T-cell (primary cell): ENCODE measurements around the gene LHX6. TPM values are rescaled to one million over a fixed set of nuclear protein-coding genes. Genes with fewer than 3 reads are reported as not detected.

Experiments
- ATAC-seq, 4 experiments: fragments of 200-7000 bp in 3 of 4; fragments of 150-1000 bp in 1 of 4; cut with Tn5 transposase; replicated peaks in 1 of 4; 1 replicate in 3 of 4; 2 replicates in 1 of 4; pipeline ENCODE4 v1.10.0; 2021; ENCODE audit warnings: moderate library complexity in 3 of 4, mild to moderate bottlenecking in 2 of 4, moderate number of reproducible peaks in 1 of 4
- CTCF ChIA-PET, 2 donors: fragments of 300-600 bp; sonication (Branson Sonifier 250); formaldehyde crosslinking; loops; one replicate each; lab custom pipeline; 2022; ENCODE audit warnings: antibody characterized with exemption in 2 of 2; lab: Charles Lee
- POLR2A ChIA-PET, 2 donors: fragments of 300-600 bp; sonication (Branson Sonifier 250); formaldehyde crosslinking; loops; one replicate each; lab custom pipeline; 2022; ENCODE audit warnings: antibody characterized with exemption in 2 of 2; lab: Charles Lee
- DNase-seq, 35 experiments: peaks; one replicate each; pipeline versions ENCODE4 v3.0.0 to v3.0.0-alpha.2; 2013 to 2023
- H3K27ac ChIP-seq: one replicate; pipeline ENCODE4 v1.5.1; 2013; ENCODE audit warnings: low read length
- H3K27me3 ChIP-seq, 2 experiments: replicated peaks in 1 of 2; 1 replicate in 1 of 2; 2 replicates in 1 of 2; pipeline versions ENCODE4 v1.6.1 to v1.7.0; 2013; ENCODE audit warnings: low read length in 1 of 2, mixed read lengths in 1 of 2; ENCODE audit not compliant: control insufficient read depth in 2 of 2, insufficient read depth in 2 of 2; ENCODE audit errors: extremely low read depth in 1 of 2
- H3K36me3 ChIP-seq, 2 donors: 1 replicate in 1 of 2; 2 replicates in 1 of 2; pipeline versions ENCODE4 v1.6.1 to v1.7.0; 2013; ENCODE audit warnings: low read length in 1 of 2; ENCODE audit not compliant: control insufficient read depth in 2 of 2, insufficient read depth in 1 of 2; ENCODE audit errors: extremely low read depth in 1 of 2
- H3K4me1 ChIP-seq, 2 experiments: 1 replicate in 1 of 2; 2 replicates in 1 of 2; pipeline versions ENCODE4 v1.6.1 to v1.7.0; 2013; ENCODE audit warnings: low read length in 2 of 2, mixed read lengths in 1 of 2; ENCODE audit not compliant: insufficient read depth in 2 of 2, control insufficient read depth in 1 of 2; ENCODE audit errors: extremely low read depth in 1 of 2
- H3K4me3 ChIP-seq, 2 donors: 1 replicate in 1 of 2; 2 replicates in 1 of 2; pipeline versions ENCODE4 v1.5.1 to v1.7.0; 2013; ENCODE audit warnings: mild to moderate bottlenecking in 2 of 2, low read length in 1 of 2, moderate library complexity in 1 of 2; ENCODE audit not compliant: control insufficient read depth in 1 of 2; ENCODE audit errors: extremely low read depth in 1 of 2
- H3K9me3 ChIP-seq: 2 replicates; pipeline ENCODE4 v1.7.0; 2013
- H3K27ac Mint-ChIP-seq, 2 donors: one replicate each; pipeline ENCODE4 v1.8.0; 2020 to 2021; ENCODE audit warnings: mild to moderate bottlenecking in 2 of 2, mixed read lengths in 2 of 2
- H3K27me3 Mint-ChIP-seq, 2 donors: one replicate each; pipeline ENCODE4 v1.8.0; 2021 to 2022; ENCODE audit warnings: mixed read lengths in 2 of 2
- H3K36me3 Mint-ChIP-seq: one replicate; pipeline ENCODE4 v1.8.0; 2021; ENCODE audit warnings: mixed read lengths
- H3K4me1 Mint-ChIP-seq, 3 donors: one replicate each; pipeline ENCODE4 v1.8.0; 2020 to 2022; ENCODE audit warnings: mixed read lengths in 3 of 3, mild to moderate bottlenecking in 1 of 3
- H3K4me3 Mint-ChIP-seq, 3 donors: one replicate each; pipeline ENCODE4 v1.8.0; 2020 to 2022; ENCODE audit warnings: mild to moderate bottlenecking in 3 of 3, mixed read lengths in 3 of 3, moderate library complexity in 3 of 3
- H3K9me3 Mint-ChIP-seq, 3 donors: one replicate each; pipeline ENCODE4 v1.8.0; 2020 to 2022; ENCODE audit warnings: mixed read lengths in 3 of 3
- WGBS: methylation state at CpG from one replicate; pipeline ENCODE4 v1.1.5; 2013; ENCODE audit warnings: missing lambda C conversion rate; ENCODE audit not compliant: insufficient coverage; 5-methylcytosine and 5-hydroxymethylcytosine counted together
- total RNA-seq, 35 experiments: library from RNA in 6 of 35; stranded (reverse) in 6 of 35; fragments of 120-200 nt in 1 of 35; gene quantifications; one replicate each; pipeline versions ENCODE4 v1.2.1 to v1.2.4 and lab custom pipeline; 2013 to 2026

The LHX6 gene
- total RNA-seq, 5 donors from 2014 or later (not counting 1 experiment from before 2014, with no cell fraction given) = not detected

DNA sequence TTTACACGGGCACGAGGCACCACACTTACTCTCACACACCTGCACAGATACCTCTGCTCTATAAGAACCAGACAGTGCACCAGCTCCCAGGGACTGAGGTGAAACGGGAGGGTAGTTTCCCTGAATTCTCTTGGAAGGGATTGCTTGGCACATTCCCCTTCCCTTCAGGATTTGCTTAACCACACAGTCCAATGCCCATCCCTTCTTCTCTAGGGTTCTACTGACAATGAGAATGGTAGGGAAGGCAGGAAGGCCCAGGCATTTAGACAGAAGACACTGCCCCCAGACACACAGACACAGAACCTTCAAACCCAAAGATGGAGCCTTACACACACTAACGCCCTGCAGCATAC lies 704 bp upstream of the LHX6 start:
- no peaks in the 10 kb centered on the region for H3K9me3 ChIP-seq
- H3K27ac ChIP-seq = no peak overlapping the region
- DNase-seq (no peak), ATAC-seq (no peak)
- H3K4me1 Mint-ChIP-seq = peaks cover 0 to 5% (median 2%) of the 10 kb centered on the region in 3 donors
- no peak overlapping the region for H3K27ac Mint-ChIP-seq
- H3K9me3 Mint-ChIP-seq = no peaks in the 10 kb centered on the region
- no peak overlapping the region for H3K4me3 ChIP-seq
- 83% methylated on average over 1 of the region's 4 CpGs for WGBS
- H3K27me3 ChIP-seq = peaks cover 7 to 36% of the 10 kb centered on the region in 2 experiments
- ChIA-PET POLR2A (no interaction called here), CTCF (no interaction called here)
- H3K4me3 Mint-ChIP-seq = no peak overlapping the region
- H3K36me3 ChIP-seq = no peaks in the 10 kb centered on the region
- H3K36me3 Mint-ChIP-seq = no peaks in the 10 kb centered on the region
- peaks cover 0 to 7% of the 10 kb centered on the region in 2 experiments for H3K4me1 ChIP-seq
- H3K27me3 Mint-ChIP-seq = peaks cover 23 to 27% of the 10 kb centered on the region in 2 donors

- no peaks in the 10 kb centered on the region for H3K9me3 Mint-ChIP-seq
- DNase-seq (no peak), ATAC-seq (no peak)
- no peaks in the 10 kb centered on the region for H3K36me3 Mint-ChIP-seq
- peaks cover 2 to 5% (median 3%) of the 10 kb centered on the region in 3 donors for H3K4me1 Mint-ChIP-seq
- H3K9me3 ChIP-seq = no peaks in the 10 kb centered on the region
- H3K4me3 ChIP-seq = peak overlapping the region in 1 of 2 donors; percentile 41
- H3K27ac ChIP-seq = no peak overlapping the region
- peaks cover 0 to 7% of the 10 kb centered on the region in 2 experiments for H3K4me1 ChIP-seq
- ChIA-PET CTCF (no interaction called here), POLR2A (no interaction called here)
- H3K27me3 ChIP-seq = peaks cover 7 to 47% of the 10 kb centered on the region in 2 experiments
- peaks cover 35 to 40% of the 10 kb centered on the region in 2 donors for H3K27me3 Mint-ChIP-seq
- H3K36me3 ChIP-seq = no peaks in the 10 kb centered on the region
- no peak overlapping the region for H3K4me3 Mint-ChIP-seq
- WGBS = 2% methylated on average over 24 of the region's 38 CpGs
- no peak overlapping the region for H3K27ac Mint-ChIP-seq
These were observed 578 bp downstream of the LHX6 start for GRCh38 chr9:122228191-122228567.

- H3K4me1 Mint-ChIP-seq = peaks cover 5 to 8% (median 7%) of the 10 kb centered on the region in 3 donors
- Histone ChIP-seq H3K36me3 (no peaks in the 10 kb centered on the region), H3K4me3 (no peak overlapping the region), H3K27me3 (peaks cover 7 to 54% of the 10 kb centered on the region in 2 experiments), H3K4me1 (peaks cover 0 to 7% of the 10 kb centered on the region in 2 experiments), H3K27ac (no peak overlapping the region), H3K9me3 (no peaks in the 10 kb centered on the region)
- DNase-seq (no peak), ATAC-seq (no peak)
- peaks cover 42 to 47% of the 10 kb centered on the region in 2 donors for H3K27me3 Mint-ChIP-seq
- H3K36me3 Mint-ChIP-seq = no peaks in the 10 kb centered on the region
- no CpG with 5 or more reads among the region's 10 CpGs for WGBS
- POLR2A ChIA-PET = no interaction called here
- CTCF ChIA-PET = no interaction called here
- H3K27ac Mint-ChIP-seq = no peak overlapping the region
- H3K9me3 Mint-ChIP-seq = no peaks in the 10 kb centered on the region
- peak overlapping the region in 2 of 3 donors; percentile 37 to 42 for H3K4me3 Mint-ChIP-seq
These were observed 1.2 kb downstream of the LHX6 start for GRCh38 chr9:122227575-122227900.

GRCh38 chr9:122226758-122227574 lies 1.8 kb downstream of the LHX6 start:
- ChIA-PET POLR2A (no interaction called here), CTCF (no interaction called here)
- H3K27ac ChIP-seq = no peak overlapping the region
- Mint-ChIP-seq H3K4me1 (peaks cover 5 to 9% (median 8%) of the 10 kb centered on the region in 3 donors), H3K9me3 (no peaks in the 10 kb centered on the region), H3K4me3 (peak overlapping the region in 1 of 3 donors; percentile 51), H3K27ac (no peak overlapping the region), H3K27me3 (peaks cover 48 to 52% of the 10 kb centered on the region in 2 donors), H3K36me3 (no peaks in the 10 kb centered on the region)
- H3K9me3 ChIP-seq = no peaks in the 10 kb centered on the region
- H3K4me3 ChIP-seq = no peak overlapping the region
- WGBS = 92% methylated on average over 39 of the region's 59 CpGs
- DNase-seq = no peak
- H3K36me3 ChIP-seq = no peaks in the 10 kb centered on the region
- ATAC-seq = no peak
- H3K4me1 ChIP-seq = peaks cover 0 to 7% of the 10 kb centered on the region in 2 experiments
- H3K27me3 ChIP-seq = peaks cover 7 to 59% of the 10 kb centered on the region in 2 experiments

DNA sequence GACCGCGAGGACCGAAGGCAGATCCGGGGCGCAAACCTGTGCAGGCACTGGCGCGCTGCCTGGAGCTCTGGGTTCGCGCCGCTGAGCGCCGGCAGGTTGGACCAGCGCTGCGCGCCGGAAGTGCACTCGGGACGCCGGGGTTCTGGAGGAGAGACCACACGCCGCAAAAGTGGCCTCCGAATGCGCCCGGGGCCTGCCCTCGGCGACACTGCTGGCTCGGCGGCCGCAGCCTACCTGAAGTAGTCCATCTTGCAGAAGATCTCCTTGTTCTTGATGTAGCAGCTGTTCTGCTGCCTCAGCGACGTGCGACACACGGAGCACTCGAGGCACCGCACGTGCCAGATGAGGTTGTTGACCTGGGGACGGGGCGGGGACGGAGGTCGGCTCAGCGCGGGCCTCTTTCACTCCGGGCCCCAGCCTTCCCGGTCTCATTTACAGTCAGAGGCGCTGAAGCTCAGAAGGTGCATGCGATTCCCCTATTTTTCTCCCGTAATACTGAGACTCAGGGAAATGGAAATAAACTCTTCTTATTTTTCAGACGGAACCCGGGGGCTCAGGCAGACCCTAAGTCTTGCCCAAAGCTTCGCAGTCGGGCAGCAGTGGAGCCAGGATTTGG lies 2.5 kb downstream of the LHX6 start:
- Mint-ChIP-seq H3K27ac (no peak overlapping the region), H3K36me3 (no peaks in the 10 kb centered on the region), H3K27me3 (peaks cover 54 to 59% of the 10 kb centered on the region in 2 donors), H3K9me3 (no peaks in the 10 kb centered on the region), H3K4me1 (peaks cover 5 to 9% (median 8%) of the 10 kb centered on the region in 3 donors), H3K4me3 (peak overlapping the region in 1 of 3 donors; percentile 51)
- no peaks in the 10 kb centered on the region for H3K36me3 ChIP-seq
- no peaks in the 10 kb centered on the region for H3K9me3 ChIP-seq
- DNase-seq (no peak), ATAC-seq (no peak)
- no peak overlapping the region for H3K4me3 ChIP-seq
- POLR2A ChIA-PET = no interaction called here
- CTCF ChIA-PET = no interaction called here
- H3K4me1 ChIP-seq = peaks cover 0 to 9% of the 10 kb centered on the region in 2 experiments
- peaks cover 9 to 65% of the 10 kb centered on the region in 2 experiments for H3K27me3 ChIP-seq
- H3K27ac ChIP-seq = no peak overlapping the region
- WGBS = 85% methylated on average over 51 of the region's 51 CpGs

GRCh38 chr9:122225312-122226141 lies 3.2 kb downstream of the LHX6 start:
- no peak overlapping the region for H3K27ac Mint-ChIP-seq
- peaks cover 0 to 13% of the 10 kb centered on the region in 2 experiments for H3K4me1 ChIP-seq
- H3K9me3 Mint-ChIP-seq = no peaks in the 10 kb centered on the region
- ATAC-seq = no peak
- 89% methylated on average over 47 of the region's 51 CpGs for WGBS
- no peaks in the 10 kb centered on the region for H3K36me3 Mint-ChIP-seq
- ChIA-PET POLR2A (no interaction called here), CTCF (no interaction called here)
- H3K36me3 ChIP-seq = no peaks in the 10 kb centered on the region
- peaks cover 5 to 12% (median 11%) of the 10 kb centered on the region in 3 donors for H3K4me1 Mint-ChIP-seq
- no peak overlapping the region for H3K4me3 ChIP-seq
- H3K27me3 ChIP-seq = peaks cover 9 to 71% of the 10 kb centered on the region in 2 experiments
- H3K4me3 Mint-ChIP-seq = no peak overlapping the region
- H3K27ac ChIP-seq = no peak overlapping the region
- DNase-seq = no peak
- H3K27me3 Mint-ChIP-seq = peaks cover 58 to 65% of the 10 kb centered on the region in 2 donors
- H3K9me3 ChIP-seq = no peaks in the 10 kb centered on the region
